Stimulated activated CD4-positive, alpha-beta T cell treated with anti-CD3 and anti-CD28 coated beads, Interleukin-15, amount 100 ng/mL, for 48 hours (primary cell): ENCODE data around the gene REEP6.

Source experiments
- DNase-seq, 2 donors: peaks; one replicate each; pipeline ENCODE4 v3.0.0-alpha.2; 2020; ENCODE audit warnings: low read depth in 2 of 2

The REEP6 gene

GRCh38 chr19:1456121-1456900 lies 34.7 kb upstream of the REEP6 start:
- no peak for DNase-seq

- DNase-seq = no peak
Measured at GRCh38 chr19:1457031-1457739, 33.8 kb upstream of the REEP6 start.

GRCh38 chr19:1457892-1458291 lies 33.1 kb upstream of the REEP6 start:
- DNase-seq = no peak

GRCh38 chr19:1459479-1459878 lies 31.5 kb upstream of the REEP6 start:
- DNase-seq = no peak

- no peak for DNase-seq
Measured at GRCh38 chr19:1460033-1460995, 30.7 kb upstream of the REEP6 start.

GRCh38 chr19:1461862-1462261 lies 29.1 kb upstream of the REEP6 start:
- DNase-seq = no peak

- no peak for DNase-seq
Measured at GRCh38 chr19:1465191-1466016, 25.6 kb upstream of the REEP6 start.

- no peak for DNase-seq
Measured at GRCh38 chr19:1466018-1466460, 24.9 kb upstream of the REEP6 start.

GRCh38 chr19:1466461-1467214 lies 24.3 kb upstream of the REEP6 start:
- no peak for DNase-seq

- no peak for DNase-seq
Measured at GRCh38 chr19:1467215-1467489, 23.8 kb upstream of the REEP6 start.

GRCh38 chr19:1467490-1468273 lies 23.3 kb upstream of the REEP6 start:
- no peak for DNase-seq

- no peak for DNase-seq
Measured at GRCh38 chr19:1468274-1468820, 22.6 kb upstream of the REEP6 start.

- no peak for DNase-seq
Measured at GRCh38 chr19:1468821-1469254, 22.1 kb upstream of the REEP6 start.

GRCh38 chr19:1469255-1470054 lies 21.5 kb upstream of the REEP6 start:
- no peak for DNase-seq

GRCh38 chr19:1470055-1470304 lies 21.0 kb upstream of the REEP6 start:
- DNase-seq = no peak

- no peak for DNase-seq
Measured at GRCh38 chr19:1470305-1471009, 20.5 kb upstream of the REEP6 start.

GRCh38 chr19:1471010-1471514 lies 19.9 kb upstream of the REEP6 start:
- no peak for DNase-seq

GRCh38 chr19:1471515-1472160 lies 19.3 kb upstream of the REEP6 start:
- DNase-seq = no peak
